K562 (cell line): ENCODE results near the gene BMP8B. TPM values are rescaled to one million over a fixed set of nuclear protein-coding genes. Genes with fewer than 3 reads are reported as not detected.

ENCODE experiments used
- ATAC-seq: fragments of 200-7000 bp; cut with Tn5 transposase; 3 replicates; pipeline ENCODE4 v1.9.1; 2020; ENCODE audit warnings: moderate library complexity
- BruUV-seq: library from RNA; stranded (reverse); fragments of 400-500 nt; replicated peaks from 2 replicates; lab custom pipeline; 2021; lab: Mats Ljungman, UMichigan
- CTCF ChIA-PET: fragments of 300-600 bp; formaldehyde crosslinking; extraction: SDS; loops from one replicate; lab custom pipeline; 2021; ENCODE audit warnings: low intra/inter-chr PET ratio; lab: Yijun Ruan, JAX
- POLR2A ChIA-PET: fragments of 300-600, 350-650 bp; sonication (Branson Sonifier 250); formaldehyde crosslinking; extraction: SDS; loops from one replicate; lab custom pipeline; 2021; ENCODE audit warnings: antibody characterized with exemption, inconsistent platforms; lab: Yijun Ruan, JAX
- DNase-seq, 4 experiments: peaks; one replicate each; pipeline versions ENCODE4 v3.0.0 to v3.0.0-alpha.2; 2011 to 2018; ENCODE audit warnings: low spot score in 3 of 4, mixed read lengths in 3 of 4; ENCODE audit errors: extremely low read depth in 1 of 4
- FAIRE-seq: peaks from 2 replicates; lab custom pipeline; 2011; peaks lifted over from hg19 to GRCh38; lab: Jason Lieb, UNC
- H2AFZ ChIP-seq: 2 replicates; pipeline ENCODE4 v1.6.0; 2011; ENCODE audit warnings: low read depth, low read length, control low read depth, inconsistent platforms
- H3K27ac ChIP-seq: fragments of 200-600 bp; 3 replicates; pipeline ENCODE4 v1.8.0; 2011; ENCODE audit warnings: low read depth, mild to moderate bottlenecking, control low read depth, inconsistent platforms, low read length, moderate library complexity, mixed read lengths; ENCODE audit errors: extremely low read depth
- H3K27me3 ChIP-seq, 2 experiments: fragments of 300-600 bp in 1 of 2; 2 replicates in 1 of 2; 3 replicates in 1 of 2; pipeline versions ENCODE4 v1.6.0 to v1.8.0; 2011; ENCODE audit warnings: inconsistent platforms in 2 of 2, low read length in 2 of 2, mild to moderate bottlenecking in 1 of 2, mixed read lengths in 1 of 2, moderate library complexity in 1 of 2; ENCODE audit not compliant: control insufficient read depth in 2 of 2, insufficient read depth in 2 of 2
- H3K36me3 ChIP-seq: fragments of 300-600 bp; 3 replicates; pipeline ENCODE4 v1.8.0; 2011; ENCODE audit warnings: mild to moderate bottlenecking, low read length, inconsistent platforms; ENCODE audit not compliant: control insufficient read depth, insufficient read depth
- H3K4me1 ChIP-seq, 2 experiments: fragments of 200-600 bp in 1 of 2; replicated peaks in 1 of 2; 2 replicates in 1 of 2; 3 replicates in 1 of 2; pipeline versions ENCODE4 v1.5.1 to v1.8.0; 2011; ENCODE audit warnings: inconsistent platforms in 2 of 2, low read length in 2 of 2, mild to moderate bottlenecking in 1 of 2, mixed read lengths in 1 of 2, moderate library complexity in 1 of 2; ENCODE audit not compliant: control insufficient read depth in 2 of 2, insufficient read depth in 2 of 2
- H3K4me2 ChIP-seq: 2 replicates; pipeline ENCODE4 v1.6.1; 2011; ENCODE audit warnings: low read length, control low read depth, inconsistent platforms, mixed read lengths; ENCODE audit not compliant: insufficient read depth
- H3K4me3 ChIP-seq: fragments of 200-600 bp; sonication (generic), shearing (Covaris generic); 2 replicates; pipeline ENCODE4 v1.5.1; 2016; ENCODE audit warnings: control low read depth, inconsistent platforms
- H3K79me2 ChIP-seq: fragments of 200-600 bp; 3 replicates; pipeline ENCODE4 v1.8.0; 2011; ENCODE audit warnings: low read length, inconsistent platforms; ENCODE audit not compliant: control insufficient read depth, insufficient read depth
- H3K9ac ChIP-seq, 2 experiments: 2 replicates each; pipeline versions ENCODE4 v1.6.0 to v1.6.1; 2011; ENCODE audit warnings: low read depth in 2 of 2, low read length in 2 of 2, control low read depth in 1 of 2, inconsistent platforms in 1 of 2, mild to moderate bottlenecking in 1 of 2, mixed read lengths in 1 of 2; ENCODE audit not compliant: insufficient read depth in 1 of 2
- H3K9me1 ChIP-seq: one replicate; pipeline ENCODE4 v1.6.0; 2011; ENCODE audit warnings: inconsistent platforms, mild to moderate bottlenecking, low read length, moderate library complexity; ENCODE audit not compliant: control insufficient read depth, insufficient read depth
- H3K9me3 ChIP-seq: replicated peaks from 2 replicates; pipeline ENCODE4 v1.5.1; 2011; ENCODE audit warnings: low read depth, low read length, inconsistent platforms; ENCODE audit not compliant: control insufficient read depth, insufficient read depth
- H4K20me1 ChIP-seq: replicated peaks from 2 replicates; pipeline ENCODE4 v1.6.1; 2011; ENCODE audit warnings: low read length, inconsistent platforms, mixed read lengths; ENCODE audit not compliant: control insufficient read depth, insufficient read depth
- ARID2 ChIP-seq: fragments of 450-650 bp; IDR thresholded peaks from 2 replicates; pipeline ENCODE4 v1.6.1; 2017; ENCODE audit warnings: antibody characterized with exemption, mild to moderate bottlenecking
- CBFA2T3 ChIP-seq: fragments of 450-650 bp; IDR thresholded peaks from 2 replicates; pipeline ENCODE4 v1.6.1; 2017
- CTCF ChIP-seq, 3 experiments: IDR thresholded peaks in 2 of 3; conservative IDR thresholded peaks in 1 of 3; 2 replicates each; pipeline ENCODE4 v1.5.1; 2011 to 2012; ENCODE audit warnings: low read length in 3 of 3, mild to moderate bottlenecking in 3 of 3, control low read depth in 2 of 3, improper control_type of control experiment in 1 of 3, inconsistent platforms in 1 of 3, low read depth in 1 of 3, mixed read lengths in 1 of 3, moderate library complexity in 1 of 3; ENCODE audit not compliant: insufficient read depth in 2 of 3
- FOXP4 ChIP-seq: sonication (generic); formaldehyde crosslinking; IDR thresholded peaks from 2 replicates; pipeline ENCODE4 v1.8.0; 2022; ENCODE audit warnings: mild to moderate bottlenecking, missing genetic modification reagents, borderline replicate concordance
- GABPA ChIP-seq: fragments of 200-800 bp; sonication (Bioruptor generic); conservative IDR thresholded peaks from 2 replicates; pipeline ENCODE4 v1.6.1; 2016; ENCODE audit warnings: low read depth, missing genetic modification characterization, missing compliant biosample characterization
- MCM7 ChIP-seq, 2 experiments: fragments of 450-650 bp; IDR thresholded peaks; 2 replicates each; pipeline ENCODE4 v1.6.1; 2016 to 2018
- MIER1 ChIP-seq: fragments of 450-650 bp; IDR thresholded peaks from 2 replicates; pipeline ENCODE4 v1.6.1; 2016; ENCODE audit warnings: antibody characterized with exemption, mild to moderate bottlenecking, low read depth
- PCBP2 ChIP-seq: fragments of 200-400 bp; formaldehyde crosslinking; IDR thresholded peaks from 2 replicates; pipeline ENCODE4 v1.6.1; 2018; ENCODE audit warnings: low read length, low read depth, mild to moderate bottlenecking, moderate library complexity; ENCODE audit not compliant: poor library complexity, severe bottlenecking
- RBM22 ChIP-seq: fragments of 200-400 bp; formaldehyde crosslinking; IDR thresholded peaks from 2 replicates; pipeline ENCODE4 v1.6.1; 2018; ENCODE audit warnings: low read length, low read depth; ENCODE audit not compliant: poor library complexity, severe bottlenecking
- RHOXF2B ChIP-seq: fragments of 250-450 bp; sonication (Bioruptor Pico); conservative IDR thresholded peaks from 2 replicates; pipeline ENCODE4 v1.5.1; 2021
- TCF7L2 ChIP-seq: fragments of 150-350 bp; IDR thresholded peaks from 2 replicates; pipeline ENCODE4 v1.6.1; 2016; ENCODE audit warnings: low read depth, mild to moderate bottlenecking, low read length, moderate library complexity
- THAP7 ChIP-seq: fragments of 250-450 bp; sonication (Bioruptor Pico); IDR thresholded peaks from 2 replicates; pipeline ENCODE4 v1.5.0; 2021
- ZBTB1 ChIP-seq: sonication (generic); formaldehyde crosslinking; IDR thresholded peaks from 2 replicates; pipeline ENCODE4 v1.8.1; 2023; ENCODE audit warnings: missing genetic modification reagents, low read depth, mild to moderate bottlenecking, borderline replicate concordance
- ZBTB17 ChIP-seq: fragments of 450-650 bp; formaldehyde crosslinking; IDR thresholded peaks from 2 replicates; pipeline ENCODE4 v1.4.0; 2020; ENCODE audit warnings: mild to moderate bottlenecking
- ZKSCAN8 ChIP-seq: fragments of 200-800 bp; sonication (Bioruptor generic); IDR thresholded peaks from 2 replicates; pipeline ENCODE4 v1.6.1; 2016; ENCODE audit warnings: missing genetic modification characterization, missing compliant biosample characterization
- ZNF79 ChIP-seq: fragments of 250-450 bp; sonication (Bioruptor Pico); IDR thresholded peaks from 2 replicates; pipeline ENCODE4 v1.4.0; 2020; ENCODE audit warnings: low read depth, mild to moderate bottlenecking, moderate library complexity
- ZSCAN29 ChIP-seq: fragments of 450-650 bp; IDR thresholded peaks from 2 replicates; pipeline ENCODE4 v1.6.1; 2017
- WGBS: fragments of 100-300 bp; shearing (Covaris generic); methylation state at CpG from one replicate; pipeline ENCODE4 v1.1.6; 2016; ENCODE audit warnings: low coverage, mixed read lengths; ENCODE audit not compliant: insufficient coverage; ENCODE audit errors: missing lambda C conversion rate; 5-methylcytosine and 5-hydroxymethylcytosine counted together
- in situ Hi-C: fragments of 300-500 bp; cut with MboI; formaldehyde crosslinking; loops from 4 replicates; pipeline ENCODE4 v1.15.0; 2018; ENCODE audit warnings: inconsistent platforms, mixed read lengths
- intact Hi-C: fragments of 100-400 bp; cut with micrococcal nuclease; formaldehyde crosslinking; loops from 2 replicates; pipeline ENCODE4 v1.14.2; 2022
- polyA plus RNA-seq, 8 experiments: library from polyadenylated mRNA; depleted of rRNA in 4 of 8; stranded (reverse) in 5 of 8; unstranded in 3 of 8; fragments of >200 nt; fragmentation: Nextera tagmentation in 2 of 8; fragmentation: Illumina TruSeq in 1 of 8; extraction: Ambion mirVana in 2 of 8; extraction: Trizol in 1 of 8; gene quantifications; 2 replicates each; pipeline versions ENCODE4 v1.2.1 to v1.2.3, GENCODE V29; 2011 to 2014; ENCODE audit warnings: inconsistent platforms in 1 of 8, missing spikeins in 1 of 8
- total RNA-seq, 7 experiments: library from RNA; depleted of rRNA in 6 of 7; stranded (reverse); fragments of >200 nt in 6 of 7; fragmentation: Illumina TruSeq in 2 of 7; extraction: Trizol in 2 of 7; gene quantifications; 2 replicates each; pipeline versions ENCODE4 v1.2.1 to v1.2.3, GENCODE V29; 2011 to 2021; ENCODE audit warnings: low replicate concordance in 1 of 7

BMP8B gene
- total and polyA plus RNA-seq, 9 of the 15 experiments (the other 6 are each of a cell fraction or from before 2014, with no cell fraction given): 0.03 to 0.33 (median 0.14) TPM

- no peak overlapping the region for H3K4me2 ChIP-seq
- no peak overlapping the region for H3K4me3 ChIP-seq
- TF ChIP-seq GABPA (tag): no peak
- no peak for TF ChIP-seq CBFA2T3
- TF ChIP-seq ZBTB17: no peak
- TF ChIP-seq ZBTB1 (CRISPR knock-in tag): no peak
- TF ChIP-seq RHOXF2B (CRISPR knock-in tag): no peak
- TF ChIP-seq THAP7: no peak
- no peak for TF ChIP-seq ZKSCAN8 (CRISPR knock-in tag)
- TF ChIP-seq TCF7L2: no peak
- no peak for TF ChIP-seq FOXP4 (CRISPR knock-in tag)
- no peak for TF ChIP-seq ZNF79 (CRISPR knock-in tag)
- TF ChIP-seq MIER1: no peak
- no peak for TF ChIP-seq ZSCAN29
- no peak for TF ChIP-seq RBM22
- TF ChIP-seq ARID2: no peak
- TF ChIP-seq MCM7 (IDR thresholded peaks at IDR 0.05): no peak
- no peak for TF ChIP-seq CTCF (IDR thresholded peaks at IDR 0.05 in 2 of 3, conservative IDR thresholded peaks at IDR 0.05 in 1 of 3; ENCODE audit: insufficient read depth in 2 of 3, low read depth in 1 of 3, low read length in 3 of 3)
- TF ChIP-seq PCBP2: no peak
- no peaks in the 10 kb centered on the region for H3K9me1 ChIP-seq
- BruUV-seq: no TSS peak
- H3K27ac ChIP-seq: no peak overlapping the region
- ChIA-PET CTCF (no interaction called here), POLR2A (interaction anchor here (1.3 to 1.8 kb wide), 3 partner anchors 13 to 25 kb away, joined by 4 to 7 read pairs (median 5); partner anchors contain the start of gene PPIE)
- H3K9ac ChIP-seq: no peak overlapping the region
- H3K9me3 ChIP-seq: no peaks in the 10 kb centered on the region
- H3K27me3 ChIP-seq: no peaks in the 10 kb centered on the region
- intact Hi-C loops (no loop called here), in situ Hi-C loops (no loop called here)
- no peak overlapping the region for H2AFZ ChIP-seq
- 82% methylated on average over 2 of the region's 2 CpGs for WGBS
- FAIRE-seq: no peak
- no peaks in the 10 kb centered on the region for H3K79me2 ChIP-seq
- peaks cover 90% of the 10 kb centered on the region for H3K36me3 ChIP-seq
- ATAC-seq: no peak
- H3K4me1 ChIP-seq: peaks cover 3 to 4% of the 10 kb centered on the region in 2 experiments; a peak in 2 of 5 replicates
- H4K20me1 ChIP-seq: no peaks in the 10 kb centered on the region
- no peak for DNase-seq
Observed at GRCh38 chr1:39754026-39754570, 34.6 kb downstream of the BMP8B start.
